MG63 (cell line): ENCODE measurements around the gene TSC22D1. TPM values are rescaled to one million over a fixed set of nuclear protein-coding genes. Genes with fewer than 3 reads are reported as not detected.
"Not testable (repeated sequence)": the region's sequence is repeated elsewhere in the genome, so short reads cannot be mapped to it uniquely, and the experiment has no call there.

Source experiments
- DNase-seq: peaks from one replicate; pipeline ENCODE4 v3.0.0-alpha.2; 2020
- H3K27me3 ChIP-seq: fragments of 250-450 bp; sonication (Bioruptor Pico); 2 replicates; pipeline ENCODE4 v1.5.1; 2020; ENCODE audit warnings: mild to moderate bottlenecking, moderate library complexity
- H3K36me3 ChIP-seq: fragments of 250-450 bp; sonication (Bioruptor Pico); 2 replicates; pipeline ENCODE4 v1.5.1; 2020; ENCODE audit warnings: mild to moderate bottlenecking, moderate library complexity
- H3K4me3 ChIP-seq: fragments of 250-450 bp; sonication (Bioruptor Pico); 2 replicates; pipeline ENCODE4 v1.5.1; 2020; ENCODE audit warnings: mild to moderate bottlenecking, moderate library complexity
- H3K9me3 ChIP-seq: fragments of 250-450 bp; sonication (Bioruptor Pico); 2 replicates; pipeline ENCODE4 v1.5.1; 2020; ENCODE audit warnings: mild to moderate bottlenecking, moderate library complexity
- total RNA-seq: library from RNA; depleted of rRNA; stranded (reverse); fragments of >200 nt; shearing (Covaris generic); gene quantifications from 2 replicates; pipeline ENCODE4 v1.2.3, GENCODE V29; 2014; ENCODE audit warnings: low replicate concordance

The TSC22D1 gene
- total RNA-seq, 1 experiment from 2014 or later = 62.8 TPM

DNA sequence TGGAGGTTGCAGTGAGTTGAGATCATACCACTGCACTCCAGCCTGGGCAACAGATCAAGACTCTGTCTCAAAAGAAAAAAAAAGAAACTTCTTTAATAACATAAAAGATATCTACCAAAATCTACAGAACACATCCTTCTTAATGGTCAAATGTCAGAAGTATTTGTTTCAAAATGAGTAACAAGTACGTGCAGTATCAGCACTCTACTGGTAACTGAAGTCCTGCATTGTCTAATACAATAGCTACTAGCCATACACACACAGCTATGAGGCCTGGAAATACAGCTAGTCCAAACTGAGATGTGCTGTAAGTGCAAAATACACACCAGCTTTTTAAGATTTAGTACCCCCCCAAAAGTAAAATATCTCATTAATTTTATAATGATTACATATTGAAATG, 88.1 kb downstream of the TSC22D1 start:
- H3K27me3 ChIP-seq = no peaks in the 10 kb centered on the region
- H3K4me3 ChIP-seq = no peak overlapping the region
- peaks cover 5% of the 10 kb centered on the region for H3K36me3 ChIP-seq
- DNase-seq = no peak
- H3K9me3 ChIP-seq = no peaks in the 10 kb centered on the region; the same call in 1 of the 2 replicates

DNA sequence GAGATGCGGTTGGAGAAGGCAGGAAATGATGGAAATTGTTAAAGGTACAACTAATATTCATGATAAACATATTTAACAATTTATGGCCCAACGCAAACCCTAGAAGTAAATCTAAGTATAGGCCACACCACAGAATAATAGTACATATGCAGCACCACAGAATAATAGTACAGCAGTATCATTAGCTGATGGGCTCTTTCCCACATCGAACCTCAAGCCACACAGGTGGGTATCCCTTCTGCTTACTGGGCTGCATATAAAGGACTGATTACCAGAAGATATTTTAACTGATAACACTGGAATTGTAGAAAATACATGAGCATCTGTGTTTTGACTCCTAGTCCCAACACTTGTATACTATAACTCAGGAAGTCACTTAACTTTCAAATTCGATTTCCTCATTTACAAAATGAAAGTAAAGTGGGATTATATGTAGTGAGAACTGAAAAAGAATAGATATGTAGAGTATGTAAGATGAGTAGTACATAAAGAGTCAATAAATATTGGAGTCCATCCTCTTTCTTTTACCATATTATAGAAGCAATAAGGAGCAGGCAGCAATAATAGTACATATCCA, 91.5 kb downstream of the TSC22D1 start:
- Histone ChIP-seq H3K27me3 (no peaks in the 10 kb centered on the region), H3K4me3 (no peak overlapping the region), H3K9me3 (no peaks in the 10 kb centered on the region; the same call in 1 of the 2 replicates), H3K36me3 (no peaks in the 10 kb centered on the region; the same call in 1 of the 2 replicates)
- no peak for DNase-seq

- H3K9me3 ChIP-seq = no peaks in the 10 kb centered on the region
- no peaks in the 10 kb centered on the region; the same call in 1 of the 2 replicates for H3K36me3 ChIP-seq
- H3K4me3 ChIP-seq = no peak overlapping the region
- DNase-seq = no peak
- H3K27me3 ChIP-seq = no peaks in the 10 kb centered on the region
These were observed 101.8 kb downstream of the TSC22D1 start for GRCh38 chr13:44474122-44474910.

- H3K4me3 ChIP-seq = no peak overlapping the region
- DNase-seq = no peak
- H3K27me3 ChIP-seq = no peaks in the 10 kb centered on the region
- H3K9me3 ChIP-seq = no peaks in the 10 kb centered on the region
- no peaks in the 10 kb centered on the region for H3K36me3 ChIP-seq
These were observed 104.4 kb downstream of the TSC22D1 start for GRCh38 chr13:44471686-44472085.

- H3K4me3 ChIP-seq = no peak overlapping the region
- no peaks in the 10 kb centered on the region for H3K9me3 ChIP-seq
- DNase-seq = no peak
- H3K27me3 ChIP-seq = no peaks in the 10 kb centered on the region
- no peaks in the 10 kb centered on the region for H3K36me3 ChIP-seq
These were observed 105.2 kb downstream of the TSC22D1 start for GRCh38 chr13:44470638-44471562.

- no peaks in the 10 kb centered on the region for H3K27me3 ChIP-seq
- no peaks in the 10 kb centered on the region for H3K9me3 ChIP-seq
- no peaks in the 10 kb centered on the region for H3K36me3 ChIP-seq
- DNase-seq = no peak
- H3K4me3 ChIP-seq = no peak overlapping the region
These were observed 107.3 kb downstream of the TSC22D1 start for GRCh38 chr13:44468874-44469273.

DNA sequence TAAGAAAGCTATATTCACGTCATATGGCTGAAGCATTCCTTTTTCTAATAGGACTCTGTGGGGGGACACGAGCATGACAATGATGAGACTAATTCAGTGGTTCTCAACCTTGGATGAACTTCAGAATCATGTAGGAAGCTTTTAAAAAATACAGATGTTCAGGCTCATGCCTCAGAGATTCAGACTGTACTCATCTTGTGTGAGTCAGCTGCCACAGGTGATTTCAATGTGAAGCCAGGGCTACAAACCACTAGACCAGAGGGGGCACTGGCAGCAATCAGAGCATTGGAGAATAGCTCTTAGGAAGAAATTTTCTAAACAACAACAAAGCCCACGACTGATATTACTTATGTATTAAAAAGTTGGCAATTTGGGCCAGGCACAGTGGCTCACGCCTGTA, 110.8 kb downstream of the TSC22D1 start:
- Histone ChIP-seq H3K4me3 (no peak overlapping the region), H3K36me3 (no peaks in the 10 kb centered on the region; the same call in 1 of the 2 replicates), H3K27me3 (no peaks in the 10 kb centered on the region), H3K9me3 (no peaks in the 10 kb centered on the region)
- DNase-seq = no peak

- H3K27me3 ChIP-seq = no peaks in the 10 kb centered on the region
These were observed 111.7 kb downstream of the TSC22D1 start for GRCh38 chr13:44464471-44464870.

DNA sequence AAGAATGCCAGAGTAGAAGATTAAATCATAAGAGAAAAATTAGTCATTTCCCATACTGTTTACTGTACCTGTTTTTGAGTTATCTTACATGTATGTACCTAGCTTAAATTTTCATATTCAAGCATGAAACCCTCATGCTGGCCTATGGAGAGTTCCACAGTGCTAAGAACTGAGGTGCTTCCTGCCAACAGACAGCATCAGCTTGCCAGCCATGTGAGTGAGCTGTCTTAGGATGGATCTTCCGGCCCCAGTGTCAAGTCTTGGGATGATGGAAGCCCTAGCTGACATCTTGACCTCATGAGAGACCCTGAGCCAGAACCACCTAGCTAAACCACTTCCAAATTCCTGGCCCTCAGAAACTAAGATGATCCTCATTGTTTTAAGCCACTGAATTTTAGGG, 112.4 kb downstream of the TSC22D1 start:
- Histone ChIP-seq H3K36me3 (peaks cover 3% of the 10 kb centered on the region), H3K9me3 (no peaks in the 10 kb centered on the region), H3K27me3 (no peaks in the 10 kb centered on the region), H3K4me3 (no peak overlapping the region)
- DNase-seq = no peak

More at GRCh38 chr13:44464471-44464870, 111.7 kb downstream of the TSC22D1 start:
- no peak for DNase-seq
- Histone ChIP-seq H3K4me3 (no peak overlapping the region), H3K36me3 (no peaks in the 10 kb centered on the region; the same call in none of the 2 replicates), H3K9me3 (no peaks in the 10 kb centered on the region)

GRCh38 chr13:44459674-44460073, 116.5 kb downstream of the TSC22D1 start:
- DNase-seq = no peak
- peaks cover 3% of the 10 kb centered on the region for H3K36me3 ChIP-seq
- H3K27me3 ChIP-seq = no peaks in the 10 kb centered on the region

DNA sequence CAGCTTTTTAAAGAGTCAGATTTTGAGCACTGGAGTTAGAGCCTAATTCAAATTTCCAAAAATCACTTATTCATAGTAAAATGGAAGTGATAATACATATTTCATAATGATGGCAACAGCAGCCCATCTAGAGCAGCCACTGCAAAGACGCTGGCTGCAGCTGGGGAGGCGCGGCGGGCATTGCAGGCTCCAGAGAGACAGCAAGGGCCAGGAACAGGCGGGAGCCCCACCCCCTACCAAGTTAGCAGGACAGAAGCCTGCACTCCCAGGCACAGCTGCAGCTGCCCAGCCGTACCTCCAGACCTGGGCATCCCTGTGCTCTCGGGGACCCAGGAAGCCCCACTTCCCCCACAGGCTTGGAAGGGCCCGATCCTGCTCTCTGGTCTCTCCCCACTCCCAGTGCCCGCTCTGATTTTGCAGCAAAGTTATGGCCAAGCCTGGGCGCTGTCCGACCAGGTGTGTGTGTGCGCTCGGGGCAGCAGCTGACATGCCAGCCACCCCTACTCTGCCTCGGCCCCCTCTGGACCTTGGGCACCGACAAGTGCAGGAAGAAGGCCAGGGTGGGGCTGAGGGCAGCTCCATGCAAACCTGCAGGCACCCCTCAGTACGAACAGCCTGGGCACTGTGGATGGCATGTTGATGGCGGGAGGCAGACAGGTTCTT, 117.7 kb downstream of the TSC22D1 start:
- Histone ChIP-seq H3K36me3 (peaks cover 3% of the 10 kb centered on the region), H3K9me3 (0 out of 2 replicates have a peak, but pooled peaks cover 2% of the 10 kb centered on the region)

More at GRCh38 chr13:44459674-44460073, 116.5 kb downstream of the TSC22D1 start:
- H3K4me3 ChIP-seq = no peak overlapping the region
- H3K9me3 ChIP-seq = 0 out of 2 replicates have a peak, but pooled peaks cover 2% of the 10 kb centered on the region

DNA sequence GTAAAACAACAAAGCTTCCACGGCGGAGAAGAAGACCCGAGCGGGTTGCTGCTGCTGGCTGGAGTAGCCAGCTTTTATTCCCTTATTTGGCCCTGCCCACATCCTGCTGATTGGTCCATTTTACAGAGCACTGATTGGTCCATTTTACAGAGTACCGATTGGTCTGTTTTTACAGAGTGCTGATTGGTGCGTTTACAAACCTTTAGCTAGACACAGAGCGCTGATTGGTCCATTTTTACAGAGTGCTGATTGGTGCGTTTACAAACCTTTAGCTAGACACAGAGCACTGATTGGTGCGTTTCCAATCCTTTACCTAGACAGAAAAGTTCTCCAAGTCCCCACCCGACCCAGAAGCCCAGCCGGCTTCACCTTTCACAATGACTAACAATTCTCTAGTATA, 119.9 kb downstream of the TSC22D1 start:
- H3K36me3 ChIP-seq, DNase-seq, H3K4me3 ChIP-seq, H3K9me3 ChIP-seq, H3K27me3 ChIP-seq: not testable (repeated sequence)

More for the DNA sequence above, 117.7 kb downstream of the TSC22D1 start:
- no peaks in the 10 kb centered on the region for H3K27me3 ChIP-seq
- no peak for DNase-seq
- no peak overlapping the region for H3K4me3 ChIP-seq

- Histone ChIP-seq H3K36me3 (peaks cover 5% of the 10 kb centered on the region), H3K4me3 (no peak overlapping the region), H3K9me3 (0 out of 2 replicates have a peak, but pooled peaks cover 2% of the 10 kb centered on the region), H3K27me3 (no peaks in the 10 kb centered on the region)
- no peak for DNase-seq
These were observed 120.4 kb downstream of the TSC22D1 start for GRCh38 chr13:44455769-44456168.

- peaks cover 3% of the 10 kb centered on the region for H3K36me3 ChIP-seq
- 0 out of 2 replicates have a peak, but pooled peaks cover 2% of the 10 kb centered on the region for H3K9me3 ChIP-seq
- no peaks in the 10 kb centered on the region for H3K27me3 ChIP-seq
- no peak overlapping the region for H3K4me3 ChIP-seq
- no peak for DNase-seq
These were observed 122.2 kb downstream of the TSC22D1 start for GRCh38 chr13:44453881-44454280.

- Histone ChIP-seq H3K4me3 (no peak overlapping the region), H3K9me3 (0 out of 2 replicates have a peak, but pooled peaks cover 2% of the 10 kb centered on the region), H3K36me3 (peaks cover 3% of the 10 kb centered on the region), H3K27me3 (no peaks in the 10 kb centered on the region)
- DNase-seq = no peak
These were observed 123.1 kb downstream of the TSC22D1 start for GRCh38 chr13:44453069-44453468.

GRCh38 chr13:44452418-44452817, 123.7 kb downstream of the TSC22D1 start:
- H3K27me3 ChIP-seq = no peaks in the 10 kb centered on the region
- DNase-seq = no peak
- no peak overlapping the region for H3K4me3 ChIP-seq
- 0 out of 2 replicates have a peak, but pooled peaks cover 2% of the 10 kb centered on the region for H3K9me3 ChIP-seq
- H3K36me3 ChIP-seq = peaks cover 3% of the 10 kb centered on the region
